Astrocyte (in vitro differentiated cells and primary cell): ENCODE measurements around the gene ANO6.

Source experiments
- EZH2 ChIP-seq: IDR thresholded peaks from 2 replicates; pipeline ENCODE4 v1.6.1; 2012; ENCODE audit warnings: mild to moderate bottlenecking, low read length, inconsistent platforms; ENCODE audit not compliant: insufficient read depth
- TF ChIP-seq, protein P1 (sequence below): IDR thresholded peaks from 2 replicates; pipeline ENCODE4 v1.5.1; 2011; ENCODE audit warnings: low read depth, mild to moderate bottlenecking, inconsistent platforms, low read length, moderate library complexity; ENCODE audit not compliant: insufficient read depth

DNA sequence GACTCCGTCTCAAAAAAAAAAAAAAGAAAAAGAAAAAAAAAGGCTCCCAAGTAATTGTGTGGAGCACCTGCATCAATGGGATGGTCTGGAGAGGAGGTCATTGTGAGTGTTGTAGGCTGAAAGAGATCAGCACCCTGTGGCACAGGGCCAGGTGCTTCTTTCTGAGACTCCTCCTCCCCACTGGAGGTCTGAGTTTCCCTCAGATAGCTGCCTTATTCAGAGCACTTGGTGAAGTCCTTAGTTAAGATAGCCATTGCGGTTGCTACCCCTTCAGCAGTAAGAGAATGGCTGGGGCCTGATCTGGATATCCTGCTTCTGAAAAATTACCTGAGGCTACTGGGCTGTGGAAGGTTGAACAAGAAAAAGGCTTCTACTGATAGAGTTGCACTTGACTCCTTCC is 69.8 kb downstream of the ANO6 start:
- TF ChIP-seq, protein P1, sequence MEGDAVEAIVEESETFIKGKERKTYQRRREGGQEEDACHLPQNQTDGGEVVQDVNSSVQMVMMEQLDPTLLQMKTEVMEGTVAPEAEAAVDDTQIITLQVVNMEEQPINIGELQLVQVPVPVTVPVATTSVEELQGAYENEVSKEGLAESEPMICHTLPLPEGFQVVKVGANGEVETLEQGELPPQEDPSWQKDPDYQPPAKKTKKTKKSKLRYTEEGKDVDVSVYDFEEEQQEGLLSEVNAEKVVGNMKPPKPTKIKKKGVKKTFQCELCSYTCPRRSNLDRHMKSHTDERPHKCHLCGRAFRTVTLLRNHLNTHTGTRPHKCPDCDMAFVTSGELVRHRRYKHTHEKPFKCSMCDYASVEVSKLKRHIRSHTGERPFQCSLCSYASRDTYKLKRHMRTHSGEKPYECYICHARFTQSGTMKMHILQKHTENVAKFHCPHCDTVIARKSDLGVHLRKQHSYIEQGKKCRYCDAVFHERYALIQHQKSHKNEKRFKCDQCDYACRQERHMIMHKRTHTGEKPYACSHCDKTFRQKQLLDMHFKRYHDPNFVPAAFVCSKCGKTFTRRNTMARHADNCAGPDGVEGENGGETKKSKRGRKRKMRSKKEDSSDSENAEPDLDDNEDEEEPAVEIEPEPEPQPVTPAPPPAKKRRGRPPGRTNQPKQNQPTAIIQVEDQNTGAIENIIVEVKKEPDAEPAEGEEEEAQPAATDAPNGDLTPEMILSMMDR: no peak
- TF ChIP-seq EZH2: no peak
